GM13977 (cell line): ENCODE data around the gene DHX8.
"Not testable (repeated sequence)": the region's sequence is repeated elsewhere in the genome, so short reads cannot be mapped to it uniquely, and the experiment has no call there.

Experiments
- DNase-seq: peaks from one replicate; pipeline ENCODE4 v3.0.0; 2012; ENCODE audit warnings: low spot score
- CTCF ChIP-seq: IDR thresholded peaks from 2 replicates; pipeline ENCODE4 v1.5.1; 2012; ENCODE audit warnings: mild to moderate bottlenecking, control low read depth; ENCODE audit not compliant: insufficient read depth; ENCODE audit errors: extremely low read depth, missing control alignments
- in situ Hi-C: fragments of 300-500 bp; cut with MboI; formaldehyde crosslinking; loops from one replicate; pipeline ENCODE4 v1.12.0; 2022; ENCODE audit warnings: low sequenced_read_pairs, low pct_unique_long_range_greater_than_20kb, mixed read lengths, inconsistent platforms; ENCODE audit not compliant: unreplicated experiment

The DHX8 gene

GRCh38 chr17:43461185-43461584 is 22.6 kb upstream of the DHX8 start:
- in situ Hi-C loops: no loop called here
- no peak for TF ChIP-seq CTCF
- DNase-seq: no peak

- in situ Hi-C loops, DNase-seq: not testable (repeated sequence)
These were observed 21.2 kb upstream of the DHX8 start for GRCh38 chr17:43462569-43462968.

GRCh38 chr17:43463241-43463640 is 20.5 kb upstream of the DHX8 start:
- no peak for TF ChIP-seq CTCF
- DNase-seq: no peak
- in situ Hi-C loops: no loop called here

- in situ Hi-C loops: no loop called here
These were observed 19.7 kb upstream of the DHX8 start for GRCh38 chr17:43464046-43464445.

GRCh38 chr17:43465049-43465448 is 18.7 kb upstream of the DHX8 start:
- TF ChIP-seq CTCF: no peak
- DNase-seq: no peak
- in situ Hi-C loops: no loop called here

More at GRCh38 chr17:43464046-43464445, 19.7 kb upstream of the DHX8 start:
- no peak for DNase-seq
- TF ChIP-seq CTCF: no peak

- no peak for TF ChIP-seq CTCF
- in situ Hi-C loops: no loop called here
- no peak for DNase-seq
These were observed 15.7 kb upstream of the DHX8 start for GRCh38 chr17:43467981-43468581.

- TF ChIP-seq CTCF: no peak
- in situ Hi-C loops: no loop called here
- no peak for DNase-seq
These were observed 15.1 kb upstream of the DHX8 start for GRCh38 chr17:43468691-43469139.
